Cardiac fibroblast (primary cell): ENCODE data around the gene ALPG.

Source experiments
- DNase-seq, 2 donors: peaks; one replicate each; pipeline versions ENCODE4 v3.0.0 to v3.0.0-alpha.2; 2010; ENCODE audit warnings: low read depth in 2 of 2
- H3K4me3 ChIP-seq, 2 donors: replicated peaks in 1 of 2; 1 replicate in 1 of 2; 2 replicates in 1 of 2; pipeline ENCODE4 v1.5.1; 2011; ENCODE audit warnings: low read depth in 2 of 2, low read length in 2 of 2, mild to moderate bottlenecking in 2 of 2, moderate library complexity in 1 of 2
- CTCF ChIP-seq: IDR thresholded peaks from one replicate; pipeline ENCODE4 v1.5.1; 2011; ENCODE audit warnings: low read depth, mild to moderate bottlenecking, low read length, inconsistent platforms

Gene ALPG

GRCh38 chr2:232385660-232386489 lies 20.8 kb upstream of the ALPG start:
- DNase-seq, result peak; percentile 65 to 93
- H3K4me3 ChIP-seq, result no peak overlapping the region
- TF ChIP-seq CTCF, result no peak

GRCh38 chr2:232386490-232386739 lies 20.2 kb upstream of the ALPG start:
- no peak for TF ChIP-seq CTCF
- H3K4me3 ChIP-seq, result no peak overlapping the region
- DNase-seq, result no peak

- no peak for TF ChIP-seq CTCF
- DNase-seq, result peak in 1 of 2 donors; percentile 15
- no peak overlapping the region for H3K4me3 ChIP-seq
These were observed 19.7 kb upstream of the ALPG start for GRCh38 chr2:232386740-232387450.

GRCh38 chr2:232387451-232388171 lies 19.0 kb upstream of the ALPG start:
- DNase-seq, result no peak
- no peak overlapping the region for H3K4me3 ChIP-seq
- no peak for TF ChIP-seq CTCF

- H3K4me3 ChIP-seq, result no peak overlapping the region
- DNase-seq, result no peak
- no peak for TF ChIP-seq CTCF
These were observed 18.2 kb upstream of the ALPG start for GRCh38 chr2:232388324-232388891.

DNA sequence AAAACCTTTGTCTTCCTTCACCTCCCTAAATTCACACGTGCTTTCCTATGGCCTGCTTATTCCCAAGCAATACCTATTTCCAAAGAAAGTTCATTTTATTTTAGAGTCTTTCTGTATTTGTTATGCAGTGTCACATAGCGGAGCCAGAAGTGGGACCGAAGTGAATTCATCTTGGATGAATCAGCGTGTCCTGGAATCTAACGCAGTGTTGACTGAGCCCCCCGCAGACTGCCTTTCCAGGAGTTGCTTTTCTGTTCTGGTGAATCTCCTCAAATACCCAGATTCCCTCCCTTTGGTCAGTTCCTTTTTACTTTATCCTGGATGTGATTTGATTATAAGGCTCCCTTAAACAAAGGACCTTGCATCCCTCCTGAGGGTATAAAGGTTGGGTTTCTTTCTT lies 17.3 kb upstream of the ALPG start:
- H3K4me3 ChIP-seq, result no peak overlapping the region
- DNase-seq, result peak in 1 of 2 donors; percentile 39
- TF ChIP-seq CTCF, result no peak
